Right atrium auricular region (tissue), 2 donors: ENCODE data around the gene MDN1. TPM values are rescaled to one million over a fixed set of nuclear protein-coding genes. Genes with fewer than 3 reads are reported as not detected.

Source experiments
- DNase-seq: peaks from one replicate; pipeline ENCODE4 v3.0.0-alpha.2; 2019; ENCODE audit warnings: low spot score
- H3K27ac ChIP-seq, 2 donors: fragments of 200-600 bp; sonication (generic); 1 replicate in 1 of 2; 2 replicates in 1 of 2; pipeline ENCODE4 v1.5.1; 2016 to 2019
- H3K27me3 ChIP-seq, 2 donors: fragments of 200-600 bp; sonication (generic); one replicate each; pipeline versions ENCODE4 v1.5.1 to v1.6.0; 2017 to 2019
- H3K36me3 ChIP-seq: fragments of 200-600 bp; sonication (generic); one replicate; pipeline ENCODE4 v1.5.1; 2016
- H3K4me1 ChIP-seq, 2 donors: fragments of 200-600 bp; sonication (generic); one replicate each; pipeline versions ENCODE4 v1.5.1 to v1.6.0; 2017 to 2019
- H3K4me3 ChIP-seq, 2 donors: fragments of 200-600 bp; sonication (generic); 1 replicate in 1 of 2; 2 replicates in 1 of 2; pipeline ENCODE4 v1.5.1; 2017 to 2019; ENCODE audit warnings: mild to moderate bottlenecking in 1 of 2, moderate library complexity in 1 of 2
- H3K9me3 ChIP-seq, 2 donors: fragments of 200-600 bp; sonication (generic); one replicate each; pipeline ENCODE4 v1.5.1; 2019
- CTCF ChIP-seq, 2 donors: fragments of 200-600 bp; sonication (generic); IDR thresholded peaks; one replicate each; pipeline ENCODE4 v1.5.1; 2019; ENCODE audit warnings: antibody characterized with exemption in 2 of 2
- total RNA-seq, 2 donors: library from RNA; depleted of rRNA; stranded (reverse); fragments of >200 nt; gene quantifications; one replicate each; pipeline ENCODE4 v1.1.0, GENCODE V29; 2016

Gene MDN1
- total RNA-seq, 2 donors from 2014 or later = 15.2 to 17.4 TPM

GRCh38 chr6:89611666-89612065, 207.9 kb downstream of the MDN1 start:
- TF ChIP-seq CTCF (IDR thresholded peaks at IDR 0.05) = no peak
- H3K9me3 ChIP-seq = no peaks in the 10 kb centered on the region
- DNase-seq = no peak
- H3K4me1 ChIP-seq = peaks cover 0 to 5% of the 10 kb centered on the region in 2 donors
- no peak overlapping the region for H3K4me3 ChIP-seq
- no peaks in the 10 kb centered on the region for H3K27me3 ChIP-seq
- peaks cover 4% of the 10 kb centered on the region for H3K36me3 ChIP-seq
- H3K27ac ChIP-seq = no peak overlapping the region

GRCh38 chr6:89610149-89610642, 209.4 kb downstream of the MDN1 start:
- peak; percentile 69 for DNase-seq
- peak; percentile 69 to 91 for TF ChIP-seq CTCF (IDR thresholded peaks at IDR 0.05)
- H3K27ac ChIP-seq = no peak overlapping the region
- H3K27me3 ChIP-seq = no peaks in the 10 kb centered on the region
- no peaks in the 10 kb centered on the region for H3K9me3 ChIP-seq
- peaks cover 0 to 5% of the 10 kb centered on the region in 2 donors for H3K4me1 ChIP-seq
- H3K36me3 ChIP-seq = peaks cover 4% of the 10 kb centered on the region
- H3K4me3 ChIP-seq = no peak overlapping the region

- H3K4me3 ChIP-seq = no peak overlapping the region
- H3K27me3 ChIP-seq = no peaks in the 10 kb centered on the region
- no peaks in the 10 kb centered on the region for H3K4me1 ChIP-seq
- no peaks in the 10 kb centered on the region for H3K9me3 ChIP-seq
- DNase-seq = no peak
- no peaks in the 10 kb centered on the region for H3K36me3 ChIP-seq
- no peak for TF ChIP-seq CTCF (IDR thresholded peaks at IDR 0.05)
- no peak overlapping the region for H3K27ac ChIP-seq
Measured at GRCh38 chr6:89605861-89606260, 213.7 kb downstream of the MDN1 start.

GRCh38 chr6:89604653-89605052, 214.9 kb downstream of the MDN1 start:
- no peak for TF ChIP-seq CTCF (IDR thresholded peaks at IDR 0.05)
- DNase-seq = no peak

GRCh38 chr6:89602166-89602565, 217.4 kb downstream of the MDN1 start:
- no peak for TF ChIP-seq CTCF (IDR thresholded peaks at IDR 0.05)
- Histone ChIP-seq H3K27ac (no peak overlapping the region), H3K9me3 (no peaks in the 10 kb centered on the region), H3K27me3 (no peaks in the 10 kb centered on the region), H3K4me3 (no peak overlapping the region), H3K4me1 (peaks cover 0 to 5% of the 10 kb centered on the region in 2 donors), H3K36me3 (no peaks in the 10 kb centered on the region)
- DNase-seq = no peak

More at GRCh38 chr6:89604653-89605052, 214.9 kb downstream of the MDN1 start:
- Histone ChIP-seq H3K36me3 (no peaks in the 10 kb centered on the region), H3K9me3 (no peaks in the 10 kb centered on the region), H3K27me3 (no peaks in the 10 kb centered on the region), H3K27ac (no peak overlapping the region), H3K4me3 (no peak overlapping the region), H3K4me1 (peaks cover 0 to 5% of the 10 kb centered on the region in 2 donors)

GRCh38 chr6:89599727-89600126, 219.9 kb downstream of the MDN1 start:
- no peak for DNase-seq
- H3K27ac ChIP-seq = no peak overlapping the region
- no peak for TF ChIP-seq CTCF (IDR thresholded peaks at IDR 0.05)

More at GRCh38 chr6:89599727-89600126, 219.9 kb downstream of the MDN1 start:
- H3K36me3 ChIP-seq = no peaks in the 10 kb centered on the region
- H3K4me3 ChIP-seq = no peak overlapping the region
- no peaks in the 10 kb centered on the region for H3K9me3 ChIP-seq
- peaks cover 0 to 5% of the 10 kb centered on the region in 2 donors for H3K4me1 ChIP-seq
- no peaks in the 10 kb centered on the region for H3K27me3 ChIP-seq
